Smooth muscle cell (in vitro differentiated cells): ENCODE measurements around the gene SLC66A1. TPM values are rescaled to one million over a fixed set of nuclear protein-coding genes. Genes with fewer than 3 reads are reported as not detected.

ENCODE experiments used
- DNase-seq: peaks from one replicate; lab custom pipeline; 2025; ENCODE audit not compliant: unreplicated experiment; lab: John Stamatoyannopoulos, UW
- H2AFZ ChIP-seq: fragments of 200-600 bp; sonication (generic); 2 replicates; pipeline ENCODE4 v1.6.0; 2016; ENCODE audit warnings: antibody characterized with exemption, low read depth, mild to moderate bottlenecking
- H3F3A ChIP-seq: fragments of 200-600 bp; sonication (generic); 2 replicates; pipeline ENCODE4 v1.6.0; 2017; ENCODE audit warnings: antibody characterized with exemption, low read depth
- H3K27ac ChIP-seq: fragments of 200-600 bp; sonication (generic); 2 replicates; pipeline ENCODE4 v1.5.1; 2016; ENCODE audit warnings: low read depth, mild to moderate bottlenecking
- H3K27me3 ChIP-seq: fragments of 200-600 bp; sonication (generic); 2 replicates; pipeline ENCODE4 v1.6.1; 2016; ENCODE audit warnings: low read depth, mild to moderate bottlenecking
- H3K36me3 ChIP-seq: fragments of 200-600 bp; sonication (generic); 2 replicates; pipeline ENCODE4 v1.5.1; 2016; ENCODE audit warnings: low read depth
- H3K4me1 ChIP-seq: fragments of 200-600 bp; sonication (generic); 2 replicates; pipeline ENCODE4 v1.5.1; 2016; ENCODE audit warnings: low read depth
- H3K4me2 ChIP-seq: fragments of 200-600 bp; sonication (generic); 2 replicates; pipeline ENCODE4 v1.6.0; 2016; ENCODE audit warnings: mild to moderate bottlenecking
- H3K4me3 ChIP-seq: fragments of 200-600 bp; sonication (generic); 2 replicates; pipeline ENCODE4 v1.5.1; 2016; ENCODE audit warnings: mild to moderate bottlenecking
- H3K79me2 ChIP-seq: fragments of 200-600 bp; sonication (generic); 2 replicates; pipeline ENCODE4 v1.6.0; 2016; ENCODE audit warnings: low read depth, mild to moderate bottlenecking
- H3K9ac ChIP-seq: fragments of 200-600 bp; sonication (generic); 2 replicates; pipeline ENCODE4 v1.6.0; 2016; ENCODE audit warnings: low read depth
- H3K9me3 ChIP-seq: fragments of 200-600 bp; sonication (generic); replicated peaks from 2 replicates; pipeline ENCODE4 v1.5.1; 2016; ENCODE audit warnings: low read depth
- H4K20me1 ChIP-seq: fragments of 200-600 bp; sonication (generic); 2 replicates; pipeline ENCODE4 v1.6.0; 2016; ENCODE audit warnings: low read depth
- WGBS: methylation state at CpG from one replicate; pipeline ENCODE4 v1.1.7; 2016; ENCODE audit warnings: low lambda C conversion rate; 5-methylcytosine and 5-hydroxymethylcytosine counted together
- polyA plus RNA-seq: library from polyadenylated mRNA; unstranded; fragments of >200 nt; fragmentation: Nextera tagmentation; extraction: Ambion mirVana; gene quantifications from 2 replicates; pipeline ENCODE4 v1.2.1, GENCODE V29; 2016
- total RNA-seq: library from RNA; depleted of rRNA; stranded (reverse); fragments of >200 nt; gene quantifications from 2 replicates; pipeline ENCODE4 v1.2.3, GENCODE V29; 2014
- TF ChIP-seq, protein P1 (sequence below): fragments of 200-600 bp; sonication (generic); IDR thresholded peaks from 2 replicates; pipeline ENCODE4 v1.5.1; 2017; ENCODE audit warnings: borderline replicate concordance, mild to moderate bottlenecking, antibody characterized with exemption; ENCODE audit not compliant: insufficient read depth, poor library complexity, severe bottlenecking

The SLC66A1 gene
- total and polyA plus RNA-seq, 2 experiments from 2014 or later: 21.9 to 23.9 TPM

DNA sequence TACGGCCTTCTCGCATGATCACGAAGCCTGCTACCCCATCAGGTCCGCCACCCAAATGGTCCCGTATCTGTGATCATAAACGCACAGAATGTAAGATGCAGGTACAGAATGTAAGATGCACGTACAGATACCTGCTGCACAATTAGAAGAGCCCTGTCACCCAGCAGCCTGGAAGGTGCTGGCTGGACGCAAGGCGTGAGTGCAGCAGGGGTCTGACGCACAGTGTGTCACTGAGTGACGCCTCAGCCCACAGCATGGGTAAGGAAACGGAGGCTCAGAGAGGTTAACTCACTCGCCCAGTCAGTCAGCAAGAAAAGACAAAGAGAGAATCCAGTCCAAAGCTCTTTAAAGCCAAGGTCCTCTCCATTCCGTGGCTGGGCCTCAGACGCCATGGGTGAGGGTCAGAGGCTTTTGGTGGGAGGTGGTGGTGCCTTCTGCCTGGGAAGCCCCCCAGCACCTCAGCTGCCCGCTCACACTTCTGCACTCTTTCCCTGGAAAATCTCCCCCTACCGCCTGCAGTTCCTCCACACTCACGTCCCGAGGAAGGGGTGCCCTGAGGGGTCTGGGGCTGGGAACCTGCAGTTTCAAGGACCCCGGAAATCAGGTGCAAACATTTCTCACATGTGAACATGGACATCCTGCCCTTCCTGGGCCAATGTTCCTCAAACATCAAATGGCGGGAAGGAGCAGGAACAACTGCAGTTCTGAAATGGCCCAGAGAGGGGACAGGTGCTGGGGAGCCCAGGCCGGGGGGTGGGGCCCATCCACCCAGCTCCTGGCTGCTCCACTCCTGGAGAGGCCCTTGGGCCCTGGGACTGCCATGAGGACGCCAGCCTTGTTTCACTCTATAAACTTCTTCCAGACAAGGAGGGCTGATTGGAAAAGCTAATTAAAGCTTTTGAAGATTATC is 59.4 kb downstream of the SLC66A1 start:
- Histone ChIP-seq H3K9ac (no peak overlapping the region), H3F3A (no peaks in the 10 kb centered on the region), H3K4me2 (no peak overlapping the region), H3K4me3 (no peak overlapping the region), H3K36me3 (peaks cover under 1% of the 10 kb centered on the region), H2AFZ (no peak overlapping the region), H4K20me1 (peaks cover 100% of the 10 kb centered on the region), H3K9me3 (no peaks in the 10 kb centered on the region), H3K79me2 (peaks cover 7% of the 10 kb centered on the region), H3K27me3 (no peaks in the 10 kb centered on the region), H3K4me1 (no peaks in the 10 kb centered on the region), H3K27ac (no peak overlapping the region)
- WGBS: 95% methylated on average over 23 of the region's 23 CpGs
- TF ChIP-seq, protein P1, sequence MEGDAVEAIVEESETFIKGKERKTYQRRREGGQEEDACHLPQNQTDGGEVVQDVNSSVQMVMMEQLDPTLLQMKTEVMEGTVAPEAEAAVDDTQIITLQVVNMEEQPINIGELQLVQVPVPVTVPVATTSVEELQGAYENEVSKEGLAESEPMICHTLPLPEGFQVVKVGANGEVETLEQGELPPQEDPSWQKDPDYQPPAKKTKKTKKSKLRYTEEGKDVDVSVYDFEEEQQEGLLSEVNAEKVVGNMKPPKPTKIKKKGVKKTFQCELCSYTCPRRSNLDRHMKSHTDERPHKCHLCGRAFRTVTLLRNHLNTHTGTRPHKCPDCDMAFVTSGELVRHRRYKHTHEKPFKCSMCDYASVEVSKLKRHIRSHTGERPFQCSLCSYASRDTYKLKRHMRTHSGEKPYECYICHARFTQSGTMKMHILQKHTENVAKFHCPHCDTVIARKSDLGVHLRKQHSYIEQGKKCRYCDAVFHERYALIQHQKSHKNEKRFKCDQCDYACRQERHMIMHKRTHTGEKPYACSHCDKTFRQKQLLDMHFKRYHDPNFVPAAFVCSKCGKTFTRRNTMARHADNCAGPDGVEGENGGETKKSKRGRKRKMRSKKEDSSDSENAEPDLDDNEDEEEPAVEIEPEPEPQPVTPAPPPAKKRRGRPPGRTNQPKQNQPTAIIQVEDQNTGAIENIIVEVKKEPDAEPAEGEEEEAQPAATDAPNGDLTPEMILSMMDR: no peak
- no peak for DNase-seq

DNA sequence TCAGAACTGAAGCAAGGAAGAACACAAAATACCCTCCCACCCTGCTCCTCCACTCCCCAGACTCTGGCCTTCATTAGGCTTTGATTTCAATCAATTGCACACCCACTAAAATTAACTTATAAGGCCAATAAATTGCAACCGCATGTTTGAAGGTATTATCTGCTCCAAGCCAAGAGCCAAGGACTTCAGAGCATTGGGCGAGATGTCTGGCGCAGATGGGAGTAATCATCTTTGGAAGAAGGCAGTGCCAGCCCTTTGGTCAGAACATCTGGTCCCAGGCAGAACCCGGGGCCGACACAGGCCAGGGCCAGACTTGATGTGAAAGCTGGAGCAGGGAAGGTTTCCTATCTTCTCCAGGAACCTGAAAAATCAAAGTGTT is 60.0 kb downstream of the SLC66A1 start:
- H3K9ac ChIP-seq: no peak overlapping the region
- H3K36me3 ChIP-seq: peaks cover 7% of the 10 kb centered on the region
- TF ChIP-seq, protein P1: no peak
- H3K4me3 ChIP-seq: no peak overlapping the region
- no peaks in the 10 kb centered on the region for H3F3A ChIP-seq
- no peak overlapping the region for H3K4me2 ChIP-seq
- no peak for DNase-seq
- H3K79me2 ChIP-seq: peaks cover 13% of the 10 kb centered on the region
- H3K9me3 ChIP-seq: no peaks in the 10 kb centered on the region
- no peak overlapping the region for H3K27ac ChIP-seq
- 91% methylated on average over 5 of the region's 5 CpGs for WGBS
- no peaks in the 10 kb centered on the region for H3K27me3 ChIP-seq
- peaks cover 100% of the 10 kb centered on the region for H4K20me1 ChIP-seq
- no peak overlapping the region for H2AFZ ChIP-seq
- no peaks in the 10 kb centered on the region for H3K4me1 ChIP-seq

DNA sequence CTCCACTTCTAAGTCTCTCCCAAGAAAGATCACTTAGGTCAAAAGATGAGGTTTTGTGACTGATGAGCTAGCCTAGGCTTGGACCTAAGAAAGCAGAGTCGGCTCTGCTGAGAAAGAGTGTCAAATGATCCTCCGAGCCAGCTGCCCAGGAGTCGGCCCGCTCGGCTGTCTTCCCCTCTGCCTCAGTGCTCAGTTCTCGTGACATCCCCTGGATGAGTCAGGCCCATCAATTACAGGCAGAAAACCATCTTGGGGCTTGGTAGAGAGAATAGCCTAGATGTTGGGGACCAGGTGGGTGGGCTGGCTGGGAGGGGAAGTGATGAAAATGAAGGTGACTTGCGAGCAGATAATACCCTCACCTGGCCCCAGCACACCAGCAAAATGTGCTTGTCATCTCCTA is 60.5 kb downstream of the SLC66A1 start:
- Histone ChIP-seq H2AFZ (no peak overlapping the region), H3K9me3 (no peaks in the 10 kb centered on the region), H3F3A (no peaks in the 10 kb centered on the region), H4K20me1 (peaks cover 100% of the 10 kb centered on the region), H3K4me3 (no peak overlapping the region), H3K27ac (no peak overlapping the region), H3K79me2 (peaks cover 13% of the 10 kb centered on the region), H3K4me1 (no peaks in the 10 kb centered on the region), H3K4me2 (no peak overlapping the region), H3K9ac (no peak overlapping the region), H3K36me3 (peaks cover 12% of the 10 kb centered on the region), H3K27me3 (no peaks in the 10 kb centered on the region)
- no peak for DNase-seq
- WGBS: 88% methylated on average over 7 of the region's 7 CpGs
- TF ChIP-seq, protein P1: no peak
